HEK293 (cell line): ENCODE measurements around the gene SLC38A6.
A peak's percentile ranks its signal among the peaks of the same experiment; 100 is the strongest.

ENCODE experiments used
- CTCF ChIA-PET: fragments of 350-600 bp; formaldehyde crosslinking; extraction: SDS; loops from one replicate; lab custom pipeline; 2021; ENCODE audit warnings: antibody characterized with exemption; lab: Yijun Ruan, JAX
- POLR2A ChIA-PET: fragments of 300-600 bp; formaldehyde crosslinking; extraction: SDS; loops from one replicate; lab custom pipeline; 2020; ENCODE audit warnings: antibody characterized with exemption, inconsistent platforms; lab: Yijun Ruan, JAX
- H3K27ac ChIP-seq: fragments of 200-500 bp; sonication (Bioruptor generic); 2 replicates; pipeline ENCODE4 v1.5.1; 2014; ENCODE audit warnings: low read depth, low read length, control low read depth, inconsistent platforms; ENCODE audit errors: extremely low read depth
- H3K36me3 ChIP-seq, 2 experiments: fragments of 200-500 bp in 1 of 2; sonication (Bioruptor generic) in 1 of 2; 1 replicate in 1 of 2; 2 replicates in 1 of 2; pipeline ENCODE4 v1.5.1; 2014 to 2017; ENCODE audit warnings: inconsistent platforms in 2 of 2, low read length in 2 of 2; ENCODE audit not compliant: control insufficient read depth in 2 of 2, insufficient read depth in 1 of 2
- H3K4me1 ChIP-seq: fragments of 200-500 bp; sonication (Bioruptor generic); 2 replicates; pipeline ENCODE4 v1.5.1; 2014; ENCODE audit warnings: mild to moderate bottlenecking, low read length, inconsistent platforms; ENCODE audit not compliant: control insufficient read depth, insufficient read depth
- H3K4me3 ChIP-seq: 2 replicates; pipeline ENCODE4 v1.5.1; 2011; ENCODE audit warnings: low read depth, mild to moderate bottlenecking, control low read depth, low read length, moderate library complexity
- H3K9me3 ChIP-seq: fragments of 200-500 bp; sonication (Bioruptor generic); 2 replicates; pipeline ENCODE4 v1.5.1; 2014; ENCODE audit warnings: low read depth, low read length, inconsistent platforms; ENCODE audit not compliant: control insufficient read depth, insufficient read depth
- KLF9 ChIP-seq: fragments of 450-650 bp; formaldehyde crosslinking; IDR thresholded peaks from 2 replicates; pipeline ENCODE4 v1.5.1; 2016; ENCODE audit warnings: missing biosample characterization, missing genetic modification characterization, low read depth
- MZF1 ChIP-seq: fragments of 450-650 bp; formaldehyde crosslinking; IDR thresholded peaks from 2 replicates; pipeline ENCODE4 v1.5.1; 2017; ENCODE audit warnings: missing biosample characterization, missing genetic modification characterization, borderline replicate concordance
- PRDM1 ChIP-seq: fragments of 450-650 bp; formaldehyde crosslinking; IDR thresholded peaks from 2 replicates; pipeline ENCODE4; 2016; ENCODE audit warnings: missing biosample characterization, missing genetic modification characterization
- REST ChIP-seq: fragments of 450-650 bp; formaldehyde crosslinking; IDR thresholded peaks from 2 replicates; pipeline ENCODE4 v1.5.1; 2016; ENCODE audit warnings: missing biosample characterization, missing genetic modification characterization
- SETDB1 ChIP-seq: IDR thresholded peaks from one replicate; pipeline ENCODE4 v1.6.1; 2017; ENCODE audit warnings: mild to moderate bottlenecking, low read length, moderate library complexity, mixed read lengths; ENCODE audit not compliant: insufficient read length
- ZFP37 ChIP-seq: fragments of 450-650 bp; formaldehyde crosslinking; IDR thresholded peaks from 2 replicates; pipeline ENCODE4 v1.5.1; 2016; ENCODE audit warnings: missing biosample characterization, missing genetic modification characterization
- ZNF121 ChIP-seq: fragments of 450-650 bp; formaldehyde crosslinking; IDR thresholded peaks from 2 replicates; pipeline ENCODE4 v1.5.1; 2016; ENCODE audit warnings: missing biosample characterization, missing genetic modification characterization
- ZNF133 ChIP-seq: fragments of 450-650 bp; formaldehyde crosslinking; IDR thresholded peaks from 2 replicates; pipeline ENCODE4 v1.5.1; 2016; ENCODE audit warnings: missing biosample characterization, missing genetic modification characterization
- ZNF146 ChIP-seq: fragments of 450-650 bp; formaldehyde crosslinking; IDR thresholded peaks from 2 replicates; pipeline ENCODE4 v1.5.1; 2016; ENCODE audit warnings: missing biosample characterization, missing genetic modification characterization
- ZNF169 ChIP-seq: fragments of 450-650 bp; formaldehyde crosslinking; IDR thresholded peaks from 2 replicates; pipeline ENCODE4 v1.5.1; 2016; ENCODE audit warnings: missing biosample characterization, missing genetic modification characterization
- ZNF221 ChIP-seq: fragments of 450-650 bp; formaldehyde crosslinking; IDR thresholded peaks from 2 replicates; pipeline ENCODE4 v1.5.1; 2017; ENCODE audit warnings: missing biosample characterization, missing genetic modification characterization, borderline replicate concordance
- ZNF223 ChIP-seq: fragments of 450-650 bp; formaldehyde crosslinking; IDR thresholded peaks from 2 replicates; pipeline ENCODE4 v1.5.1; 2016; ENCODE audit warnings: missing biosample characterization, missing genetic modification characterization
- ZNF239 ChIP-seq: fragments of 450-650 bp; formaldehyde crosslinking; IDR thresholded peaks from 2 replicates; pipeline ENCODE4 v1.5.1; 2016; ENCODE audit warnings: missing biosample characterization, missing genetic modification characterization
- ZNF274 ChIP-seq, 2 experiments: fragments of 200-500 bp in 1 of 2; fragments of 450-650 bp in 1 of 2; sonication (Bioruptor generic) in 1 of 2; formaldehyde crosslinking in 1 of 2; IDR thresholded peaks; 2 replicates each; pipeline versions ENCODE4 v1.5.1 to v1.6.1; 2014 to 2016; ENCODE audit warnings: borderline replicate concordance in 1 of 2, inconsistent platforms in 1 of 2, low read length in 1 of 2, missing biosample characterization in 1 of 2, missing genetic modification characterization in 1 of 2
- ZNF37A ChIP-seq: fragments of 450-650 bp; IDR thresholded peaks from 2 replicates; pipeline ENCODE4 v1.5.1; 2018; ENCODE audit warnings: missing biosample characterization, missing genetic modification characterization
- ZNF391 ChIP-seq: fragments of 450-650 bp; formaldehyde crosslinking; IDR thresholded peaks from 2 replicates; pipeline ENCODE4 v1.5.1; 2016; ENCODE audit warnings: low read depth, missing biosample characterization, missing genetic modification characterization, borderline replicate concordance
- ZNF426 ChIP-seq: fragments of 450-650 bp; formaldehyde crosslinking; IDR thresholded peaks from 2 replicates; pipeline ENCODE4 v1.5.1; 2017; ENCODE audit warnings: missing biosample characterization, missing genetic modification characterization, mild to moderate bottlenecking, inconsistent platforms, moderate library complexity
- ZNF510 ChIP-seq: fragments of 450-650 bp; formaldehyde crosslinking; IDR thresholded peaks from 2 replicates; pipeline ENCODE4 v1.5.1; 2018; ENCODE audit warnings: mild to moderate bottlenecking, missing genetic modification characterization, missing biosample characterization; ENCODE audit not compliant: insufficient replicate concordance
- ZNF518A ChIP-seq: fragments of 450-650 bp; formaldehyde crosslinking; conservative IDR thresholded peaks from 2 replicates; pipeline ENCODE4 v1.5.1; 2016; ENCODE audit warnings: low read depth, missing biosample characterization, missing genetic modification characterization
- ZNF529 ChIP-seq: fragments of 450-650 bp; formaldehyde crosslinking; IDR thresholded peaks from 2 replicates; pipeline ENCODE4 v1.5.1; 2017; ENCODE audit warnings: missing genetic modification characterization, missing biosample characterization; ENCODE audit not compliant: insufficient replicate concordance
- ZNF530 ChIP-seq: fragments of 450-650 bp; formaldehyde crosslinking; IDR thresholded peaks from 2 replicates; pipeline ENCODE4 v1.5.1; 2016; ENCODE audit warnings: low read depth, missing biosample characterization, missing genetic modification characterization
- ZNF548 ChIP-seq: fragments of 450-650 bp; formaldehyde crosslinking; IDR thresholded peaks from 2 replicates; pipeline ENCODE4 v1.5.1; 2016; ENCODE audit warnings: missing biosample characterization, missing genetic modification characterization
- ZNF600 ChIP-seq: fragments of 450-650 bp; formaldehyde crosslinking; IDR thresholded peaks from 2 replicates; pipeline ENCODE4 v1.5.1; 2016; ENCODE audit warnings: missing biosample characterization, missing genetic modification characterization
- ZNF639 ChIP-seq: fragments of 450-650 bp; formaldehyde crosslinking; IDR thresholded peaks from 2 replicates; pipeline ENCODE4 v1.5.1; 2016; ENCODE audit warnings: missing biosample characterization, missing genetic modification characterization
- ZNF677 ChIP-seq: fragments of 450-650 bp; IDR thresholded peaks from 2 replicates; pipeline ENCODE4 v1.5.0; 2018; ENCODE audit warnings: missing biosample characterization, mild to moderate bottlenecking, missing genetic modification characterization, moderate library complexity
- ZNF768 ChIP-seq: fragments of 450-650 bp; formaldehyde crosslinking; IDR thresholded peaks from 2 replicates; pipeline ENCODE4 v1.5.1; 2018; ENCODE audit warnings: missing biosample characterization, mild to moderate bottlenecking, missing genetic modification characterization
- ZNF791 ChIP-seq: fragments of 450-650 bp; formaldehyde crosslinking; IDR thresholded peaks from 2 replicates; pipeline ENCODE4 v1.5.1; 2016; ENCODE audit warnings: missing biosample characterization, missing genetic modification characterization

The SLC38A6 gene

GRCh38 chr14:60958146-60958545, 22.9 kb upstream of the SLC38A6 start:
- H3K36me3 ChIP-seq = no peaks in the 10 kb centered on the region
- no peak overlapping the region for H3K4me3 ChIP-seq
- no peaks in the 10 kb centered on the region for H3K9me3 ChIP-seq
- ChIA-PET CTCF (no interaction called here), POLR2A (no interaction called here)
- H3K27ac ChIP-seq = no peak overlapping the region
- H3K4me1 ChIP-seq = no peaks in the 10 kb centered on the region
- no peak for TF ChIP-seq ZNF133 (tag by site-specific recombination)
- TF ChIP-seq ZNF169 (tag by site-specific recombination) = no peak
- TF ChIP-seq ZNF600 (tag by site-specific recombination) = no peak
- peak; percentile 37 for TF ChIP-seq ZNF510
- no peak for TF ChIP-seq ZNF221 (tag by site-specific recombination)
- TF ChIP-seq ZFP37 (tag by site-specific recombination) = no peak
- TF ChIP-seq ZNF677 (tag by site-specific recombination) = no peak
- no peak for TF ChIP-seq ZNF239 (tag by site-specific recombination)
- TF ChIP-seq ZNF518A (tag by site-specific recombination) = no peak
- no peak for TF ChIP-seq KLF9 (tag by site-specific recombination)
- no peak for TF ChIP-seq ZNF768
- peak; percentile 38 for TF ChIP-seq ZNF529 (tag by site-specific recombination)
- TF ChIP-seq PRDM1 (tag by site-specific recombination) = no peak
- peak; percentile 92 for TF ChIP-seq SETDB1
- TF ChIP-seq ZNF121 (tag by site-specific recombination) = no peak
- no peak for TF ChIP-seq ZNF426 (tag by site-specific recombination)
- TF ChIP-seq REST (tag by site-specific recombination) = no peak
- TF ChIP-seq ZNF391 (tag by site-specific recombination) = no peak
- TF ChIP-seq ZNF548 (tag by site-specific recombination) = no peak
- no peak for TF ChIP-seq ZNF639 (tag by site-specific recombination)
- peak; percentile 100 for TF ChIP-seq ZNF791 (tag by site-specific recombination)
- no peak for TF ChIP-seq ZNF223 (tag by site-specific recombination)
- TF ChIP-seq MZF1 (tag by site-specific recombination) = no peak
- no peak for TF ChIP-seq ZNF37A (tag by site-specific recombination)
- no peak for TF ChIP-seq ZNF274 (IDR thresholded peaks at IDR 0.05; ENCODE audit: low read length)
- TF ChIP-seq ZNF274 (tag by site-specific recombination; IDR thresholded peaks at IDR 0.05; ENCODE audit: borderline replicate concordance) = no peak
- TF ChIP-seq ZNF530 (tag by site-specific recombination) = no peak
- TF ChIP-seq ZNF146 (tag by site-specific recombination) = no peak
